HuH-7.5 (cell line): Measurements from ENCODE around the gene INA.
A peak's percentile ranks its signal among the peaks of the same experiment; 100 is the strongest.
"Not testable (repeated sequence)": the region's sequence is repeated elsewhere in the genome, so short reads cannot be mapped to it uniquely, and the experiment has no call there.

Experiments
- DNase-seq: peaks from one replicate; pipeline ENCODE4 v3.0.0; 2011; ENCODE audit warnings: low spot score

INA gene

DNA sequence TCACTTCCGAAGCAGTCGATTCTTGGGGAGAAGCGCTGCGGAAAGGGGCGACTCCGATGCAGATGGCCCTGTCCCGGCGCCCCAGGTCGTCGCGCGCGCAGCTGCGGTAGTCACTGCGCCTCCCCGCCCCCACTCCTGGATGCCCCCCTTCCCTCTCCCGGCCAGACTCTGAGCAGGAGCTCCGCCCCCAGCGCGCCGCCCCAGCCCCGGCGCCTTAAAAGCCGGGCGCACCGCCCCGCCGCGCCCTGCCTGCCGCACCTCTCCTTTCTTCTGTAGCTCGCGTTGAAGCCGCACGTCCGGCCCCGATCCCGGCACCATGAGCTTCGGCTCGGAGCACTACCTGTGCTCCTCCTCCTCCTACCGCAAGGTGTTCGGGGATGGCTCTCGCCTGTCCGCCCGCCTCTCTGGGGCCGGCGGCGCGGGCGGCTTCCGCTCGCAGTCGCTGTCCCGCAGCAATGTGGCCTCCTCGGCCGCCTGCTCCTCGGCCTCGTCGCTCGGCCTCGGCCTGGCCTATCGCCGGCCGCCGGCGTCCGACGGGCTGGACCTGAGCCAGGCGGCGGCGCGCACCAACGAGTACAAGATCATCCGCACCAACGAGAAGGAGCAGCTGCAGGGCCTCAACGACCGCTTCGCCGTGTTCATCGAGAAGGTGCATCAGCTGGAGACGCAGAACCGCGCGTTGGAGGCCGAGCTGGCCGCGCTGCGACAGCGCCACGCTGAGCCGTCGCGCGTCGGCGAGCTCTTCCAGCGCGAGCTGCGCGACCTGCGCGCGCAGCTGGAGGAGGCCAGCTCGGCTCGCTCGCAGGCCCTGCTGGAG, at the start of gene INA:
Gene INA (plus strand): TSS at position 243 of the 817 bp plus-strand sequence. CDS start 74 bp downstream, at position 317.
- DNase-seq, result no peak

DNA sequence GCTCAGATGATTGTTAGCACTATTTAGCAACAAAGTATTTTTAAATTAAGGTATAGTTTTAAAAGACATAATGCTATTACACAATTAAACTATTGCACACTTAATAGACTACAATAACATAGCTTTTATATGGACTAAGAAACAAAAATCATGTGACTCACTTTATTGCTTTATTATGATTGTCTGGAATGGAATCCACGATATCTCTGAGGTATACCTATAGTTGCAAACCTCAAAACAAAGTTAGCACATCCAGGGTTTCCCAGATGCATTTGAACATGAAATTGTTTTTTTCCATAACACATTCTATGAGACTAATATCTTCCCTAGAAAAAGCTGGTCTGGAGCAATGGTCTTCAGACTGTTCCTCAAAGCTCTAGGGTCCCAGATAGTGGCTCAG, 49.5 kb upstream of the INA start:
- no peak for DNase-seq

DNA sequence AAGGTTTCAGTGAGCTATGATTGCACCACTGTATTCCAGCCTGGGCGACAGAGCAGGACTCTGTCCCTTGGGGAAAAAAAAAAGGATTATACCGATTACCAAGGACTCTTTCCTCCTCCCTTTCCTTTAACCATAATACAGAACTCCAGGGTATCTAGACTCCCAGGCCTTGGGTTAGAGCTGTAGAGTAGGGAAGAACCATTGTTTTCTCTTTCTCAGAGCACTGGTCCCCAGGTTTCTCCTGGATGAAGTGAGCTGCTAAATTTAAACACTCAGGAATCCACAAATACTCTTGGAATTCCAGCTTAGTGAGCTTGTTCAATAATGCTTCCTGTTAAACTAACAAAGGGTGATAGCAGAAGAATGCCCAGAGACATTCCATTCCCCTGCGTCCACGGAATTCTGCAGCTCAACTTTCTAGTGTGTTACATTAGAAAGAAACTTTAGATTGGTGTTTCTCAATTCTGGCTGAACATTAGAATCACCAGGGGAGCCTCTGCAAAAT, 45.8 kb upstream of the INA start:
- DNase-seq, result peak; percentile 27

DNA sequence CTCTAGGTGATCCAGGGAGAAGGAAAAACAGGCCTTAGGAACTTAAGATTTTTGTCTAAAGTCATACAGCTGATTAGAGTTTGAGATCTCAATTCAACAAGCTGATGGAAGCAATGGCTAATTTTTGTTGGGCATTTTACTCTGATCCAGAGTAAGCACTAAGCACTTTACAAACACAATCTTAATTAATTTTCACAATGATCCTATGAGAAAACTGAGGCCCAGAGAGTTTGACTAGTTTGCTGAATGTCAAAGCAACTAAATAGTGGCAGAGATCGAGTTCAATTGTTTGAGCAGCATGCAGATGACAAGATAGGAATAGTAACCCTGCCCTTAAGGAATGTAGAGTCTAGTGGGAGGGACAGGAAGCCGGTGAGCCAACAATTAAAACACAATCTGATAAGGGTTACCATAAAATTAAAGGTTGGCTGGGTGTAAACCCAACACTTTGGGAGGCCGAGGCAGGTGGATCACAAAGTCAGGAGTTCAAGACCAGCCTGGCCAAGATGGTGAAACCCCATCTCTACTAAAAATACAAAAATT, 44.7 kb upstream of the INA start:
- no peak for DNase-seq

DNA sequence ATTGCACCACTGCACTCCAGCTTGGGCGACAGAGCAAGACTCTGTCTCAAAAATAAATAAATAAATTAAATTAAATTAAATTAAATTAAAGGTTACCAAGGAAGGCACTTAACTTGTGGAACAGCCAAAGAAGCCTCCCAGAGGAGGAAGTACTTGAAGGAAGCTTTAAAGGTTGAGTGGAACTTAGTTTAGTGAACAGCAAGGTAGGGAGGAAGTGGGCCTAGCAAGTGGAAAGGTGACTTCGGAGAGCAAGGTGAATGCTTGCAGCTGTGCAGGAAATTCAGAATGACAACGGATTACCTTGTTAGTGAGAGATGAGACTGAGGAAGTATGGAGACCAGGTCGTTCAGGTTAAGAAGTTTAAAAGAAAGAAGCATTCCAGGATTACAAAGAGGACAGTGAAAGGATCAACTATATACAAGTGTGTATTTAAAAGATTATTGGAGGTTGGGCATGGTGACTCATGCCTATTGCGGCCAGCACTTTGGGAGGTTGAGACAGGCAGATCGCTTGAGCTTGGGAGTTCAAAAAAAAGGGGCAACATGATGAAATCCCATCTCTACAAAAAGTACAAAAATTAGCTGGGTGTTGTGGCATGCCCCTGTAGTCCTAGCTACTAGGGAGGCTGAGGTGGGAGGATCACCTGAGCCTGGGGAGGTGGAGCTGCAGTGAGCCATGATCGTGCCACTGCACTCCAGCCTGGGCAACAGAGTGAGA, 44.0 kb upstream of the INA start:
- no peak for DNase-seq

DNA sequence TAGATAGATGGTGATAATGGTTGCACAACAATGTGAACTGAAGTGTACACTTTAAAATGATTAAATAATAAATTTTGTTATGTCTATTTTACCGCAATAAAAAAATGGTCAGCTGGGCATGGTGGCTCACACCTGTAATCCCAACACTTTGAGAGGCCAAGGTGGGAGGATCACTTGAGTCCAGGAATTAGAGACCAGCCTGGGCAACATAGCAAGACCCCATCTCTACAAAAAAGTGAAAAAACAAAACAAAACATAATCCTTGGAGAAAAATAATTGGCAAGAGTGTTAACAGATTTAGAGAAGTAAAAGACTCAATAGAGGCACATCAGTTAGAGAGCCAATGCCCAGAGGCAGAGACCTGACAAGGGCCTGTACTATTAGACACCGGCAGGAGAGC, 41.2 kb upstream of the INA start:
- no peak for DNase-seq

DNA sequence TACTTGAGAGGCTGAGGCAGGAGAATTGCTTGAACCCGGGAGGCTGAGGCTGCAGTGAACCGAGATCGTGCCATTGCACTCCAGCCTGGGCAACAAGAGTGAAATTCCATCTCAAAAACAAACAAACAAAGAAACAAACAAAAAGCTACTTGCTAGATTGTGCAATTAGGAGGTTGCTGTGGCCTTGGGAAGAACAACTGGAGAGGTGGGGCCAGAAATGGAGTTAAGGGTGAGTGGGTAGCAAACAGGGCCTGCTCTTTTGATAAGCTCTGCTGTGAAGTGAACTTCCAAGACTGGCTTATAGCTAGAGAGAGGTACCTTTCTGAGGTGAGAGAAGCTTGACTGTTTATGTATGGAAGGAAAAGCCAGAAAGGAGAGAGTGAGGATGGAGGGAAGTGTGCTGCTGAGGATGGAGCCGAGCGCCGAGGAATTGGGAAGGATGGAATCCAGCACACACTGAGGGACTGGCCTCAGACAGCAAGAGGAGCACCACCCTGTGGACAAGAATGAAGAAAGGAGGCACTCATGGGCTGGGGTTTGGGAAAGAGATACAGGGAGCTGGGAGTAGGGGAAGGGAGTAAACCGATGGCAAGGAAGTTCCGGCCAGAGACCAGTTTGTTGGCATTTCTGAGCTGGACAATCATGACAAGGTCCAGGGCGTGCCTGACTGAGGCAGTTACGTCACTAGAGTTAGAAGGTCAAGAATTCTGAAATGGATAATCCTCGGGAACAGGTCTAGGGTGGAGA, 38.3 kb upstream of the INA start:
- DNase-seq, result peak; percentile 32

DNA sequence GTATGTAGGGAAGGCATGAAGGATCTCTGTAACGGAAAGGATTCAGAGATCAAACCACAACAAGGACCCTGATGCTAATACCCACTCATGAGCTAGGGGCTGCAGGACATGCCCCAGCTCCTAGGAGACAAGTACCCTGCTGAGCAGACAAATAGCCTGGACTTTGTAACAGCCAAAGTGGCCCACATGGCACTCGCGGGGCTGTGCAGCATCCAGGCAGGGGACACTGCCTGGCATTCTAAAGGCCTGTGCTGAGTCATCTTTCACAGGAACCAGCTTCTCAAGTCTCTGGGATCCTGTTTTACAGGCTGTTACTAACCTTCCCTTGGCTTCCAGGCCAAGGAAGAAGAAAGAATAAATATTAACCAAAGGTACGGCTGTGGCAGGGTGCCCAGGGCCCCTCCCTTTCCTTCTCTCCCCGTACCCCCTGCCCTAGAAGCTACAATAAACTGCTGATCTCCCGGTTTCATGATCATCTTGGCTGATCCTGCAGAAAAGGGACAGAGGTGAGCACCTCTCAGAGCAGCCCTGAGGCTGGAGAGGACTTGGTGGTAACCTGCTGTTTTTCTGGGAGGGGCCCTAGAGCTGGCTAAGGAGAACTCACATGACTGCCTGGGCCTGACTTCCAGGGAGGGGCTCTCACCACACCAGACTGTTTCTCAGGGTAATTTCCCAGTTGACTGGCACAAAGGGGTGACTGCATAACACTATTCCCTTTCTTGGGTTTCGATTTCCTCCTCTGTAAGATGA, 35.5 kb upstream of the INA start:
- DNase-seq, result peak; percentile 13

DNA sequence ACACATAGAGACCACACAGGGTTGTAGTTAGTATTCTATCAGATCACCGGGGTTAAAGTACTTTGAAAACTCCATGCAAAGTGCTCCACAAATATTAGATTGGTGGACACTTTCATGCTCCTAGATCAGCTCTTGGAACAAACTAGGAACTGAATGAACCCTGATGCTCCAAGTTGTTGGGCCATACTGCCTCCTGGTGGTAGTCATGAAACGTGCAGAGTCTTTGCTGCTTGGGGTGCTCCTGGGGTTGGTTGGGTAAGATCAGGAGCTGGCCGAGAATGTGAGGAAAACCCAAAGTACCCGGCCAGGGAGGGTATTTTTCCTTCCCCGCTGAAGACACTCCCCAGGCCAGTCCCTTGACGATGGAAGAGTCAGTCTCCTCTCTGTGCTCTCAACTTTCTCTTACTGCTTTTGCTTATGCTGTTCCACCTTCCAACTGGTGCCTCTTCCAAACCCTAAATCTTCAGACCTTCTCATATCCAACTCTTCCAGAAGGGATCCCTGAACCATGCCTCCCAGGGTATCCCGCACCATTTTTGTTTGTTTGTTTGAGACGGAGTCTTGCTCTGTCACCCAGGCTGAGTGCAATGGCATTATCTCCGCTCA, 32.2 kb upstream of the INA start:
- DNase-seq, result peak; percentile 88

DNA sequence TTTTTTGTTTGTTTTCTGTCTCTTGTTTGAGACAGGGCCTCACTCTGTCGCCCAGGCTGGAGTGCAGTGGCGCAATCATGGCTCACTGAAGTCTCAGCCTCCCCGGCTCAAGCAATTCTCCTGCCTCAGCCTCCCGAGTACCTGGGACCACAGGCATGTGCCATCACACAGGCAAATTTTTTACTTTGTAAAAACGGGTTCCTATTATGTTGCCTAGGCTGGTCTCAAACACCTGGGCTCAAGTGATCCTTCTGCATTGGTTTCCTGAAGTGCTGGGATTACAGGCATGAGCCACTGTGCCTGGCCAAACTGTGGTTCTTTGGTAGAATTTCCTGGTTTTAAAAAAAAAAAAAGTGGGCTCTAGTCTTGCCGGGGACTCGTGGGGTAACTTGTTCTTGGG, 31.4 kb upstream of the INA start, which contains the start of gene RPEL1:
Gene RPEL1 (plus strand): TSS at position 301 of the 400 bp plus-strand sequence. CDS start 110 bp downstream, outside the sequence.
- DNase-seq, result not testable (repeated sequence)

DNA sequence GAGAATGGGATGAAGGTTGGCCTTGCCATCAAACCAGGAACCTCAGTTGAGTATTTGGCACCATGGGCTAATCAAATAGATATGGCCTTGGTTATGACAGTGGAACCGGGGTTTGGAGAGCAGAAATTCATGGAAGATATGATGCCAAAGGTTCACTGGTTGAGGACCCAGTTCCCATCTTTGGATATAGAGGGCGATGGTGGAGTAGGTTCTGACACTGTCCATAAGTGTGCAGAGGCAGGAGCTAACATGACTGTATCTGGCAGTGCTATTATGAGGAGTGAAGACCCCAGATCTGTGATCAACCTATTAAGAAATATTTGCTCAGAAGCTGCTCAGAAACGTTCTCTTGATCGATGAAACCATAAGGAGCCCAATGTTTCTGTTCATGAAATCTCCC, 30.6 kb upstream of the INA start:
- DNase-seq, result no peak

DNA sequence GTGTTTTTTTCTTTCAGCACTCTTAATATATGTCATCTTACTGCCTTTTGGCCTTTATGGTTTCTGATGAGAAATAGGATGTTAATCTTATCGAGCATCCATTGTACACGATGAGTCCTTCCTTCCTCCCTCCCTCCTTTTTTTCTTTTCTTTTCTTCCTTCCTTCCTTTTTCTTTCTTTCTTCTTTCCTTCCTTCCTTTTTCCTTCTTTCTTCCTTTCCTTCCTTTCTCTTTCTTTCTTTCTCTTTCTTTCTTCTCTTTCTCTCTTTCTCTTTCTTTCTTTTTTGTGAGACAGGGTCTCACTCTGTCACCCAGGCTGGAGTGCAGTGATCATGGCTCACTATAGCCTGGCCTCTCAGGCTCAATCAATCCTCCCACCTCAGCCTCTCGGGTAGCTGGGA, 22.8 kb upstream of the INA start:
- DNase-seq, result no peak

DNA sequence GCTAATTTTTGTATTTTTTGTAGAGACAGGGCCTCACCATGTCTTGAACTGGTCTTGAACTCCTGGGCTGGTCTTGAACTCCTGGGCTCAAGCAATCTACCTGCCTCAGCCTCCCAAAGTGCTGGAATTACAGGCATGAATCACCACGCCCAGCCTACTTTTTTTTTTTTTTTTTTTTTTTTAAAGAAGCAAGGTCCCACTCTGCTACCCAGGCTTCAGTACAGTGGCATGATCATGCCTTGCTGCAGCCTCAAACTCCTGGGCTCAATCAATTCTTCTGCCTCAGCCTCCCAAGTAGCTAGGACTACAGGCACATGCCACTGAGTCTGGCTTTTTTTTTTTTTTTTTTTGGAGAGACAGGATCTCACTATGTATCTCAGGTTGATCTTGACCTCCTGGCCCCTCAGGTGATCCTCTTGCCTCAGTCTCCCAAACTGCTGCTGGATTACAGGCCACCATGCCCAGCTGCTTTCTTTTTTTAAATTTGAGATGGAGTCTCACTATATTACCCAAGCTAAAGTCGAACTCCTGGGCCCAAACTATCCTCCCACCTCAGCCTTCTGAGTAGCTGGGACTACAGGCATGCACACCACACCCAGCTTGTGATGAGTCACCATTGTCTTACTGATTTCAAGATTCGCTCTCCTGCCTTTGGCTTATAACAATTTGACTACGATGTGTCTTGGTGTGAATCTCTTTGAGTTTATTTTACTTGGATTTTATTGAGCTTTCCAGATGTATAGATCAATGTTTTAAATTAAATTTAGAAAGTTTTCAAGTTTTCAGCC, 22.2 kb upstream of the INA start:
- DNase-seq, result no peak

DNA sequence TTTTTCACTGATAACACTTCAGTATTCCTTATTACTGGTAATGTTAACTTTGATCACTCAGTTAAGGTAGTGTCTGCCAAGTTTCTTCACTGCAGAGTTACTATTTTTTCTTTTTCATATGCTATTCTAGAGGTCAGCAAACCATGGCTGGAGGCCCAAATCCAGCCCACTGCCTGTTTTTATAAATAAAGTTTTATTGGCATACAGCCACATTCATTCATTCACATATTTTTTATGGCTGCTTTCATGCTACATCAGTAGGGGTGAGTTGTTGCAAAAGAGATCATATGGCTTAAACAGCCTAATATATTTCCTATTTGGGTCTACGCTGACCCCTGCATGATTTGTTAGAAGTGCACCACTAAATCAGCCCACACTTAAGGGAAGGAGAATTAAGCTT, 20.3 kb upstream of the INA start:
- DNase-seq, result no peak

DNA sequence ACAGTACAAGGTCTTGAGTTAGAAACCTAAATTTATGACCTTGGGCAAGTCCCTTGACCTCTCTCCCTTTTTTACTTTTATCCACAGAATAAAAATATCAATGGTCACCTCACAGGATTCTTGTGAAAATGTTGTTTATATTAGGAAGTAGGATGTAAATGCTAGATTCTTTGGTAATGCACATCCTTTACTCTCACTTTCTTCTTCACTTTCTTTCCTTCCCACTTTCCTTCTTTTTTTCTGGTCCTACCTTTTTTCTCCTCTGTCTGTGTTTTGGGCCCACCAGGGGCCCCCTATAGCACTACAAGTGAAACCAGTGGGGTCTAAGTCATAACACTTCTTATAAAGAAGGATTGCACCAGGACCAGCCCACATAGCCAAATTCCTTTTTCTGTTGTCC, 19.1 kb upstream of the INA start:
- no peak for DNase-seq

DNA sequence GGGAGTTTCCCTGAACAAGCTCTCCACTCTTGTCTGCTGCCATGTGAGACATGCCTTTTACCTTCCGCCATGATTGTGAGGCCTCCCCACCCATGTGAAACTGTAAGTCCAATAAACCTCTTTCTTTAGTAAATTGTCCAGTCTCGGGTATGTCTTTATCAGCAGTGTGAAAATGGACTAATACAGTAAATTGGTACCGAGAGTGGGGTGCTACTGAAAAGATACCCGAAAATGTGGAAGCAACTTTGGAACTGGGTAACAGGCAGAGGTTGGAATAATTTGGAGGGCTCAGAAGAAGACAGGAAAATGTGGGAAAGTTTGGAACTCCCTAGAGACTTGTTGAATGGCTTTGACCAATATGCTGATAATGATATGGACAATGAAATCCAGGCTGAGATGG, 18.0 kb upstream of the INA start:
- DNase-seq, result not testable (repeated sequence)

DNA sequence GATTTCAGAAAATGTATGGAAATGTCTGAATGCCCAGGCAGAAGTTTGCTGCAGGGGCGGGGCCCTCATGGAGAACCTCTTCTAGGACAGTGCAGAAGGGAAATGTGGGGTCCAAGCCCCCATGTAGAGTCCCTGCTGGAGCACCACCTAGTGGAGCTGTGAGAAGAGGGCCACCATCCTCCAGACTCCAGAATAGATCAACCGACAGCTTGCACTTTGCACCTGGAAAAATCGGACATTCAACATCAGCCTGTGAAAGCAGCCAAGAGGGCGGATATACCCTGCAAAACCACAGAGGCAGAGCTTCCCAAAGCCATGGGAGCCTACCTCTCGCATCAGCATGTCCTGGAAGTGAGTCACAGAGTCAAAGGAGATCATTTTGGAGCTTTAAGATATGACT, 16.9 kb upstream of the INA start:
- DNase-seq, result no peak

DNA sequence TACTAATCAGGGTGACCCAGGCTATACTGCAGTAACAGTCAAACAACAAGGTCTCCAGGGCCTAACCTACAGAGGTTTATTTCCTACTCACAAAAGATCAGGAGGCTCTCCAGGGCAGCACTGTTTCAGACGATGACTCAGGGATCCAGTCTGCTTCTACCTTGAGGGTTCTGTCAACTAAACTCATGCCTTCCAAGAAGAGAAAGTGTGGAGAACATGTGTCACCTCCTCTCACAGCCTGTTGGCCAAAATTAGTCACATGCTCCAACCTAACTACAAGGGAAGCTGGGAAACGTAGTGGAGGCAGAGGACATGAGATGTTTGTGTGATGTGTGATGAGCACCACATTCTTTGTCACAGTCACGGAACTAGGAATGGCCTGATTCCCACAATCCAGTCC, 14.7 kb upstream of the INA start:
- DNase-seq, result no peak

DNA sequence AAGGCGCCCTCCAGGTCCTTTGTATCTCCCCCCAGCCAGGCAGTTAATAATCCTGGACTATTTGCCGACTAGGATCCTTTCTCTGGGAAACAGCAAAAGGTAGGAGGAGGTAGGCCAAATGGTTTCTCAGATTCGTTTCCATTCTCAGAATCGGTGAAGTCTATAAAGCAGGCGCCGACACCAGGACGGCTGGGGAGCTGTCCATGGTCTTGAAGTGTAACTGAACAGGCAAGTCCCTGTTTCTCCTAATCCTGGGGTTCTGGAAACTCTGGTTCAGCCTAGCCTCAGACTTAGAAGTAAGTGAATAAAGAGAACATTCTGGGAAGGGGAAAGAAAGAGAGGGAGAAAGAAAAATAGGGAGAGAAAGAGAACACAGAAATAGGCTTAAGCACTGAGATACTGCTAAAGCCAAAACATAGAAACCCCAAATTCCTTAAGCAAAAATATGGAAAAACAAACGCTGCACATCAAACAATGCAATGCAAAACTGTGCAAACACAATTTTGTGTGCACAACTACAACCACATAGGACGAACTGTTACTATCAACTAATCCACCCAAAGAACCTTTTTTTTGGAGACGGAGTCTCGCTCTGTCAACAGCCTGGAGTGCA, 11.1 kb upstream of the INA start:
- DNase-seq, result peak; percentile 47

DNA sequence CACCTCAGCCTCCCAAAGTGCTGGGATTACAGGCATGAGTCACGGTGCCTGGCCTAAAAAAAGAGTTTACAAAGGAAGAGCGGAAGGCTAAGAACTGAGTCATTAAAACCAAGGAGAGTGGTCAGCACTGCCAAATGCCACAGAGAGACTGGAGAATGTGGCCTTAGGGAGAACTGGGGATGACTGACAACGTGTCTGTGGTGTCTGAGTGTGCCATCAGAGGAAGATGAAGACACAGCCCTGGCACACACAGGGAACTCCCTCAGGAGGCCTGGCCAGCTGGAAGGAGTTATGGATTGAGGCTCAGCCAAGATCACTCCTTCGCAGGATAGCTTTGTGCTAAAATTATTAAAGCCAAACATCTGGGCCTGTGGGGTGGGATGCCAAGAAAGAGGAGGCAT, 3.9 kb upstream of the INA start:
- no peak for DNase-seq
